SK-N-SH (cell line): ENCODE data around the gene CNTN4. TPM values are rescaled to one million over a fixed set of nuclear protein-coding genes. Genes with fewer than 3 reads are reported as not detected.

Experiments used
- CTCF ChIA-PET: fragments of 300-600, 350-600 bp; formaldehyde crosslinking; extraction: SDS; loops from one replicate; lab custom pipeline; 2021; lab: Yijun Ruan, JAX
- POLR2A ChIA-PET: fragments of 350-600 bp; sonication (Branson Sonifier 250); formaldehyde crosslinking; extraction: SDS; loops from one replicate; lab custom pipeline; 2020; ENCODE audit warnings: antibody characterized with exemption, inconsistent platforms; lab: Yijun Ruan, JAX
- DNase-seq: peaks from one replicate; pipeline ENCODE4 v3.0.0; 2012
- H2AFZ ChIP-seq: fragments of 200-600 bp; sonication (generic); 2 replicates; pipeline ENCODE4 v1.8.1; 2016; ENCODE audit warnings: antibody characterized with exemption, mild to moderate bottlenecking, low read depth
- H3F3A ChIP-seq: fragments of 200-600 bp; sonication (generic); replicated peaks from 2 replicates; pipeline ENCODE3; 2016; ENCODE audit warnings: antibody characterized with exemption, mild to moderate bottlenecking; ENCODE audit not compliant: insufficient read depth
- H3K27ac ChIP-seq, 2 experiments: fragments of 200-500 bp in 1 of 2; fragments of 200-600 bp in 1 of 2; sonication (Bioruptor generic) in 1 of 2; sonication (generic), shearing (Covaris generic) in 1 of 2; 2 replicates each; pipeline versions ENCODE4 v1.5.1 to v1.6.1; 2014 to 2016; ENCODE audit warnings: low read depth in 2 of 2, inconsistent platforms in 1 of 2, low read length in 1 of 2, mild to moderate bottlenecking in 1 of 2, mixed read lengths in 1 of 2
- H3K27me3 ChIP-seq: fragments of 200-600 bp; sonication (generic), shearing (Covaris generic); 2 replicates; pipeline ENCODE4 v1.6.1; 2016; ENCODE audit warnings: mixed run types; ENCODE audit not compliant: insufficient read depth
- H3K36me3 ChIP-seq, 2 experiments: fragments of 200-500 bp in 1 of 2; fragments of 200-600 bp in 1 of 2; sonication (Bioruptor generic) in 1 of 2; sonication (generic) in 1 of 2; replicated peaks in 1 of 2; 2 replicates each; pipeline versions ENCODE3 to v1.5.1; 2014 to 2016; ENCODE audit warnings: low read length in 1 of 2, mild to moderate bottlenecking in 1 of 2; ENCODE audit not compliant: insufficient read depth in 2 of 2, control insufficient read depth in 1 of 2
- H3K4me1 ChIP-seq, 2 experiments: fragments of 200-500 bp in 1 of 2; fragments of 200-600 bp in 1 of 2; sonication (Bioruptor generic) in 1 of 2; sonication (generic), shearing (Covaris generic) in 1 of 2; 2 replicates each; pipeline versions ENCODE4 v1.5.1 to v1.6.1; 2014 to 2016; ENCODE audit warnings: low read depth in 1 of 2, low read length in 1 of 2, mixed run types in 1 of 2; ENCODE audit not compliant: insufficient read depth in 2 of 2, control insufficient read depth in 1 of 2
- H3K4me2 ChIP-seq: fragments of 200-600 bp; sonication (generic), shearing (Covaris generic); 2 replicates; pipeline ENCODE4 v1.6.1; 2017; ENCODE audit warnings: mixed run types
- H3K4me3 ChIP-seq, 2 experiments: fragments of 200-500 bp in 1 of 2; fragments of 200-600 bp in 1 of 2; sonication (Bioruptor generic) in 1 of 2; sonication (generic), shearing (Covaris generic) in 1 of 2; 2 replicates each; pipeline versions ENCODE4 v1.5.1 to v1.8.1; 2014 to 2016; ENCODE audit warnings: low read depth in 2 of 2, inconsistent platforms in 1 of 2, low read length in 1 of 2, mild to moderate bottlenecking in 1 of 2, mixed read lengths in 1 of 2, moderate library complexity in 1 of 2
- H3K79me2 ChIP-seq: fragments of 200-600 bp; sonication (generic); 2 replicates; pipeline ENCODE4 v1.8.1; 2017; ENCODE audit warnings: mild to moderate bottlenecking; ENCODE audit not compliant: insufficient read depth
- H3K9ac ChIP-seq: fragments of 200-600 bp; sonication (generic); 2 replicates; pipeline ENCODE4 v1.6.1; 2017; ENCODE audit warnings: mixed run types
- H3K9me2 ChIP-seq: fragments of 200-600 bp; sonication (generic); 2 replicates; pipeline ENCODE4 v1.6.1; 2017; ENCODE audit warnings: mixed run types
- H3K9me3 ChIP-seq: fragments of 200-600 bp; sonication (generic); 2 replicates; pipeline ENCODE4 v1.6.1; 2017; ENCODE audit warnings: mixed run types, mild to moderate bottlenecking, moderate library complexity
- H4K20me1 ChIP-seq: fragments of 200-600 bp; sonication (generic); 2 replicates; pipeline ENCODE4 v1.6.1; 2017; ENCODE audit warnings: mild to moderate bottlenecking, mixed run types; ENCODE audit not compliant: insufficient read depth
- ELF1 ChIP-seq: IDR thresholded peaks from 2 replicates; pipeline ENCODE4 v1.4.0; 2012
- FOSL2 ChIP-seq: IDR thresholded peaks from 2 replicates; pipeline ENCODE4 v1.4.0; 2012; ENCODE audit warnings: low read depth, mild to moderate bottlenecking, moderate library complexity, borderline replicate concordance
- JUND ChIP-seq: IDR thresholded peaks from 2 replicates; pipeline ENCODE4 v1.4.0; 2012
- MEF2A ChIP-seq: IDR thresholded peaks from 2 replicates; pipeline ENCODE4 v1.4.0; 2012; ENCODE audit warnings: low read depth, borderline replicate concordance
- MXI1 ChIP-seq: IDR thresholded peaks from 2 replicates; pipeline ENCODE4 v1.6.1; 2012; ENCODE audit warnings: mild to moderate bottlenecking, low read depth, low read length, improper control_type of control experiment
- NFIC ChIP-seq: IDR thresholded peaks from 2 replicates; pipeline ENCODE4 v1.4.0; 2012; ENCODE audit warnings: borderline replicate concordance
- NRF1 ChIP-seq: IDR thresholded peaks from 2 replicates; pipeline ENCODE4 v1.6.1; 2012; ENCODE audit warnings: low read depth, mild to moderate bottlenecking, low read length
- RAD21 ChIP-seq: IDR thresholded peaks from 2 replicates; pipeline ENCODE4 v1.6.1; 2012; ENCODE audit warnings: mild to moderate bottlenecking, low read length
- RCOR1 ChIP-seq: fragments of 150-350 bp; IDR thresholded peaks from 2 replicates; pipeline ENCODE4 v1.6.1; 2017; ENCODE audit warnings: antibody characterized with exemption, low read length
- SIN3A ChIP-seq: IDR thresholded peaks from 2 replicates; pipeline ENCODE4 v1.6.1; 2012; ENCODE audit warnings: low read depth, mild to moderate bottlenecking, low read length, moderate library complexity, borderline replicate concordance
- YY1 ChIP-seq: IDR thresholded peaks from 2 replicates; pipeline ENCODE4 v1.4.0; 2012; ENCODE audit warnings: low read depth, mild to moderate bottlenecking
- whole genome bisulfite sequencing: methylation state at CpG from one replicate; pipeline ENCODE4 v1.1.6; 2017; ENCODE audit warnings: low lambda C conversion rate; 5-methylcytosine and 5-hydroxymethylcytosine counted together
- polyA plus RNA-seq, 3 experiments: library from polyadenylated mRNA; depleted of rRNA; stranded (reverse); fragments of >200 nt; gene quantifications; 2 replicates each; pipeline ENCODE4 v1.2.3, GENCODE V29; 2012
- TF ChIP-seq, protein P1 (sequence below): fragments of 150-350 bp; IDR thresholded peaks from 2 replicates; pipeline ENCODE4 v1.6.1; 2016; ENCODE audit warnings: mild to moderate bottlenecking, low read depth, low read length
- TF ChIP-seq, protein P2 (sequence below): fragments of 200-600 bp; sonication (generic); IDR thresholded peaks from 2 replicates; pipeline ENCODE4 v1.6.1; 2017; ENCODE audit warnings: antibody characterized with exemption, mild to moderate bottlenecking, moderate library complexity
- TF ChIP-seq, protein P3 (sequence below): IDR thresholded peaks from 2 replicates; pipeline ENCODE4 v1.6.1; 2012; ENCODE audit warnings: mild to moderate bottlenecking, low read depth, low read length, moderate library complexity
- TF ChIP-seq, protein P4 (sequence below): IDR thresholded peaks from 2 replicates; pipeline ENCODE4; 2012
- TF ChIP-seq, protein P5 (sequence below): IDR thresholded peaks from 2 replicates; pipeline ENCODE4 v1.4.0; 2012; ENCODE audit warnings: low read depth

CNTN4 gene
- polyA plus RNA-seq, 1 of the 3 experiments (the other 2 are of a cell fraction) = 0.12 TPM

DNA sequence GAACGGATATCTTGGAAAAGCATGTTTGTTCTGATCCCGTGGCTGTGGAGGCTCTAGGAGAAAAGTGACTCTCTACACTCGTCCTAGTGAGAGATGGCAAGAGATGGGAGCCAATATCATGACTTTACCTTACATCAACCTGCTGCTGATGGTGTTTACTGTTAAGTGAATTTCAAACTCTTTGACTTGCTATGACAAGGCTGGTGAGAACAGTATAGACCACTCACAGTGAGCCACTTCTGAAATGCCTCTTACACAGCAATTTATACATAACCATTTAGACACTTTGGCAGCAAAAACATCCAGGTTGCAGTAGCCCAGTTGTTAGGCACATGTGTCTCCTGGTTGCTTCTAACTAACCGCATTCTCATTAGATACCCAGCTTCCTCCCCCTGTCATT is 968.2 kb downstream of the CNTN4 start:
- DNase-seq = no peak
- CTCF ChIA-PET = no interaction called here

DNA sequence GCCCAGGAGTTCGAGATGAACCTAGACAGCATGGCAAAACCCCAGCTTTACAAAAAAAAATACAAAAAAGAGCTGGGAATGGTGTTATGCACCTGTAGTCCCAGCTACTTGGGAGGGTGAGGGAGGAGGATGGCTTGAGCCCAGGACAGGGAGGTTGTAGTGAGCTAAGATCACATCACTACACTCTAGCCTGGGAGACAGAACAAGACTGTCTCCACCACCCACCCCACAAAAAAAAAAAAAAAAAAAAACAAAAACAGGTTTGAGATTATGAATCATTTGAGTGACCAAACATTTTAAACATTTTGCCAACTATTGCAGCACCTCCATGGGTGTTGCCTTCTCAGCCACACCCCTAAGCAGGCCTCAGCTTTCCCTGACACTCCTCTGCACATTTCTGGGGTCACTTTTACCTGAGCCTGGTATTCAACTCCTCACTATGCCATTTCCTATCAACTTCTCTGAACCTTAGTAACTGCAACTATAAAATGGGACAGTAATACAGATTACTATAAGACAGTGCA is 969.8 kb downstream of the CNTN4 start:
- 28% methylated on average over 1 of the region's 1 CpG for WGBS
- Histone ChIP-seq H3F3A (no peaks in the 10 kb centered on the region), H3K9me2 (no peaks in the 10 kb centered on the region), H3K36me3 (no peaks in the 10 kb centered on the region), H3K79me2 (no peaks in the 10 kb centered on the region), H2AFZ (no peak overlapping the region), H3K27ac (no peak overlapping the region), H3K9ac (no peak overlapping the region), H3K4me3 (no peak overlapping the region), H3K9me3 (no peaks in the 10 kb centered on the region), H4K20me1 (no peaks in the 10 kb centered on the region), H3K4me2 (no peak overlapping the region), H3K27me3 (no peaks in the 10 kb centered on the region), H3K4me1 (no peaks in the 10 kb centered on the region; a peak in 1 of 4 replicates)
- ChIA-PET POLR2A (no interaction called here), CTCF (no interaction called here)
- no peak for DNase-seq
- TF ChIP-seq ELF1 (no peak), NFIC (no peak), RAD21 (no peak), NRF1 (no peak), YY1 (no peak), MEF2A (no peak), JUND (no peak), FOSL2 (no peak), MXI1 (no peak)
- TF ChIP-seq, protein P1, sequence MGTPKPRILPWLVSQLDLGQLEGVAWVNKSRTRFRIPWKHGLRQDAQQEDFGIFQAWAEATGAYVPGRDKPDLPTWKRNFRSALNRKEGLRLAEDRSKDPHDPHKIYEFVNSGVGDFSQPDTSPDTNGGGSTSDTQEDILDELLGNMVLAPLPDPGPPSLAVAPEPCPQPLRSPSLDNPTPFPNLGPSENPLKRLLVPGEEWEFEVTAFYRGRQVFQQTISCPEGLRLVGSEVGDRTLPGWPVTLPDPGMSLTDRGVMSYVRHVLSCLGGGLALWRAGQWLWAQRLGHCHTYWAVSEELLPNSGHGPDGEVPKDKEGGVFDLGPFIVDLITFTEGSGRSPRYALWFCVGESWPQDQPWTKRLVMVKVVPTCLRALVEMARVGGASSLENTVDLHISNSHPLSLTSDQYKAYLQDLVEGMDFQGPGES = no peak
- TF ChIP-seq, protein P2, sequence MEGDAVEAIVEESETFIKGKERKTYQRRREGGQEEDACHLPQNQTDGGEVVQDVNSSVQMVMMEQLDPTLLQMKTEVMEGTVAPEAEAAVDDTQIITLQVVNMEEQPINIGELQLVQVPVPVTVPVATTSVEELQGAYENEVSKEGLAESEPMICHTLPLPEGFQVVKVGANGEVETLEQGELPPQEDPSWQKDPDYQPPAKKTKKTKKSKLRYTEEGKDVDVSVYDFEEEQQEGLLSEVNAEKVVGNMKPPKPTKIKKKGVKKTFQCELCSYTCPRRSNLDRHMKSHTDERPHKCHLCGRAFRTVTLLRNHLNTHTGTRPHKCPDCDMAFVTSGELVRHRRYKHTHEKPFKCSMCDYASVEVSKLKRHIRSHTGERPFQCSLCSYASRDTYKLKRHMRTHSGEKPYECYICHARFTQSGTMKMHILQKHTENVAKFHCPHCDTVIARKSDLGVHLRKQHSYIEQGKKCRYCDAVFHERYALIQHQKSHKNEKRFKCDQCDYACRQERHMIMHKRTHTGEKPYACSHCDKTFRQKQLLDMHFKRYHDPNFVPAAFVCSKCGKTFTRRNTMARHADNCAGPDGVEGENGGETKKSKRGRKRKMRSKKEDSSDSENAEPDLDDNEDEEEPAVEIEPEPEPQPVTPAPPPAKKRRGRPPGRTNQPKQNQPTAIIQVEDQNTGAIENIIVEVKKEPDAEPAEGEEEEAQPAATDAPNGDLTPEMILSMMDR = no peak
- TF ChIP-seq, protein P3, sequence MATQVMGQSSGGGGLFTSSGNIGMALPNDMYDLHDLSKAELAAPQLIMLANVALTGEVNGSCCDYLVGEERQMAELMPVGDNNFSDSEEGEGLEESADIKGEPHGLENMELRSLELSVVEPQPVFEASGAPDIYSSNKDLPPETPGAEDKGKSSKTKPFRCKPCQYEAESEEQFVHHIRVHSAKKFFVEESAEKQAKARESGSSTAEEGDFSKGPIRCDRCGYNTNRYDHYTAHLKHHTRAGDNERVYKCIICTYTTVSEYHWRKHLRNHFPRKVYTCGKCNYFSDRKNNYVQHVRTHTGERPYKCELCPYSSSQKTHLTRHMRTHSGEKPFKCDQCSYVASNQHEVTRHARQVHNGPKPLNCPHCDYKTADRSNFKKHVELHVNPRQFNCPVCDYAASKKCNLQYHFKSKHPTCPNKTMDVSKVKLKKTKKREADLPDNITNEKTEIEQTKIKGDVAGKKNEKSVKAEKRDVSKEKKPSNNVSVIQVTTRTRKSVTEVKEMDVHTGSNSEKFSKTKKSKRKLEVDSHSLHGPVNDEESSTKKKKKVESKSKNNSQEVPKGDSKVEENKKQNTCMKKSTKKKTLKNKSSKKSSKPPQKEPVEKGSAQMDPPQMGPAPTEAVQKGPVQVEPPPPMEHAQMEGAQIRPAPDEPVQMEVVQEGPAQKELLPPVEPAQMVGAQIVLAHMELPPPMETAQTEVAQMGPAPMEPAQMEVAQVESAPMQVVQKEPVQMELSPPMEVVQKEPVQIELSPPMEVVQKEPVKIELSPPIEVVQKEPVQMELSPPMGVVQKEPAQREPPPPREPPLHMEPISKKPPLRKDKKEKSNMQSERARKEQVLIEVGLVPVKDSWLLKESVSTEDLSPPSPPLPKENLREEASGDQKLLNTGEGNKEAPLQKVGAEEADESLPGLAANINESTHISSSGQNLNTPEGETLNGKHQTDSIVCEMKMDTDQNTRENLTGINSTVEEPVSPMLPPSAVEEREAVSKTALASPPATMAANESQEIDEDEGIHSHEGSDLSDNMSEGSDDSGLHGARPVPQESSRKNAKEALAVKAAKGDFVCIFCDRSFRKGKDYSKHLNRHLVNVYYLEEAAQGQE = no peak

More for the DNA sequence above, 968.2 kb downstream of the CNTN4 start:
- H3K9me3 ChIP-seq = no peaks in the 10 kb centered on the region
- H3K27me3 ChIP-seq = no peaks in the 10 kb centered on the region
- POLR2A ChIA-PET = no interaction called here
- no peaks in the 10 kb centered on the region for H3K79me2 ChIP-seq
- TF ChIP-seq RCOR1 (no peak), NFIC (no peak), SIN3A (no peak), FOSL2 (no peak)
- TF ChIP-seq, protein P2 = no peak
- TF ChIP-seq, protein P4, sequence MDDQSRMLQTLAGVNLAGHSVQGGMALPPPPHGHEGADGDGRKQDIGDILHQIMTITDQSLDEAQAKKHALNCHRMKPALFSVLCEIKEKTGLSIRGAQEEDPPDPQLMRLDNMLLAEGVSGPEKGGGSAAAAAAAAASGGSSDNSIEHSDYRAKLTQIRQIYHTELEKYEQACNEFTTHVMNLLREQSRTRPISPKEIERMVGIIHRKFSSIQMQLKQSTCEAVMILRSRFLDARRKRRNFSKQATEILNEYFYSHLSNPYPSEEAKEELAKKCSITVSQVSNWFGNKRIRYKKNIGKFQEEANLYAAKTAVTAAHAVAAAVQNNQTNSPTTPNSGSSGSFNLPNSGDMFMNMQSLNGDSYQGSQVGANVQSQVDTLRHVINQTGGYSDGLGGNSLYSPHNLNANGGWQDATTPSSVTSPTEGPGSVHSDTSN = no peak
- TF ChIP-seq, protein P5, sequence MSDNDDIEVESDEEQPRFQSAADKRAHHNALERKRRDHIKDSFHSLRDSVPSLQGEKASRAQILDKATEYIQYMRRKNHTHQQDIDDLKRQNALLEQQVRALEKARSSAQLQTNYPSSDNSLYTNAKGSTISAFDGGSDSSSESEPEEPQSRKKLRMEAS = no peak
- no peaks in the 10 kb centered on the region for H4K20me1 ChIP-seq
- H3F3A ChIP-seq = no peaks in the 10 kb centered on the region
- no peak overlapping the region for H2AFZ ChIP-seq
- no peak overlapping the region for H3K27ac ChIP-seq
- H3K36me3 ChIP-seq = no peaks in the 10 kb centered on the region
- H3K4me3 ChIP-seq = no peak overlapping the region
- H3K4me2 ChIP-seq = no peak overlapping the region
- H3K4me1 ChIP-seq = no peaks in the 10 kb centered on the region; a peak in 1 of 4 replicates
- 31% methylated on average over 4 of the region's 4 CpGs for WGBS
- H3K9me2 ChIP-seq = no peaks in the 10 kb centered on the region
- H3K9ac ChIP-seq = no peak overlapping the region
